Astrocyte (in vitro differentiated cells and primary cell): ENCODE measurements around the gene DISC1. TPM values are rescaled to one million over a fixed set of nuclear protein-coding genes. Genes with fewer than 3 reads are reported as not detected.

Source experiments
- DNase-seq: peaks from one replicate; pipeline ENCODE4 v3.0.0-alpha.2; 2010; ENCODE audit warnings: low read depth
- FAIRE-seq: peaks from 2 replicates; lab custom pipeline; 2011; peaks lifted over from hg19 to GRCh38; lab: Jason Lieb, UNC
- H2AFZ ChIP-seq: 2 replicates; pipeline ENCODE4 v1.6.0; 2012; ENCODE audit warnings: low read depth, low read length, inconsistent platforms
- H3K27ac ChIP-seq: 2 replicates; pipeline ENCODE4 v1.5.1; 2011; ENCODE audit warnings: low read depth, low read length, inconsistent platforms
- H3K27me3 ChIP-seq: 2 replicates; pipeline ENCODE4 v1.6.0; 2011; ENCODE audit warnings: low read length, inconsistent platforms; ENCODE audit not compliant: insufficient read depth
- H3K36me3 ChIP-seq: 2 replicates; pipeline ENCODE4 v1.5.1; 2011; ENCODE audit warnings: low read length, inconsistent platforms; ENCODE audit not compliant: insufficient read depth
- H3K4me1 ChIP-seq: 2 replicates; pipeline ENCODE4 v1.5.1; 2011; ENCODE audit warnings: low read length, inconsistent platforms; ENCODE audit not compliant: insufficient read depth
- H3K4me2 ChIP-seq: 2 replicates; pipeline ENCODE4 v1.6.0; 2012; ENCODE audit warnings: low read length, inconsistent platforms
- H3K4me3 ChIP-seq: 2 replicates; pipeline ENCODE4 v1.5.1; 2011; ENCODE audit warnings: low read depth, mild to moderate bottlenecking, low read length, inconsistent platforms; ENCODE audit not compliant: insufficient read depth
- H3K79me2 ChIP-seq: 2 replicates; pipeline ENCODE4 v1.6.0; 2012; ENCODE audit warnings: mild to moderate bottlenecking, low read length, inconsistent platforms; ENCODE audit not compliant: insufficient read depth
- H3K9ac ChIP-seq: 2 replicates; pipeline ENCODE4 v1.6.0; 2012; ENCODE audit warnings: mild to moderate bottlenecking, low read length, inconsistent platforms
- H3K9me3 ChIP-seq: 2 replicates; pipeline ENCODE4 v1.5.1; 2012; ENCODE audit warnings: low read depth, mild to moderate bottlenecking, low read length, inconsistent platforms; ENCODE audit not compliant: insufficient read depth
- H4K20me1 ChIP-seq: 2 replicates; pipeline ENCODE4 v1.6.0; 2012; ENCODE audit warnings: low read length, inconsistent platforms; ENCODE audit not compliant: insufficient read depth
- H3K27ac Mint-ChIP-seq: one replicate; pipeline ENCODE4 v1.8.0; 2021; ENCODE audit warnings: mild to moderate bottlenecking, mixed read lengths; ENCODE audit not compliant: unreplicated experiment
- H3K27me3 Mint-ChIP-seq: one replicate; pipeline ENCODE4 v1.8.0; 2021; ENCODE audit warnings: low read depth, mixed read lengths; ENCODE audit not compliant: unreplicated experiment
- H3K36me3 Mint-ChIP-seq: one replicate; pipeline ENCODE4 v1.8.0; 2021; ENCODE audit warnings: low read depth, mixed read lengths; ENCODE audit not compliant: unreplicated experiment
- H3K4me1 Mint-ChIP-seq: one replicate; pipeline ENCODE4 v1.8.0; 2021; ENCODE audit warnings: low read depth, mixed read lengths; ENCODE audit not compliant: unreplicated experiment
- H3K4me3 Mint-ChIP-seq: one replicate; pipeline ENCODE4 v1.8.0; 2021; ENCODE audit warnings: mild to moderate bottlenecking, moderate library complexity, mixed read lengths; ENCODE audit not compliant: unreplicated experiment
- H3K9me3 Mint-ChIP-seq: one replicate; pipeline ENCODE4 v1.8.0; 2021; ENCODE audit warnings: mild to moderate bottlenecking, mixed read lengths; ENCODE audit not compliant: unreplicated experiment
- EZH2 ChIP-seq: IDR thresholded peaks from 2 replicates; pipeline ENCODE4 v1.6.1; 2012; ENCODE audit warnings: mild to moderate bottlenecking, low read length, inconsistent platforms; ENCODE audit not compliant: insufficient read depth
- total RNA-seq: library from RNA; stranded (reverse); gene quantifications from 2 replicates; pipeline ENCODE4 v1.2.1, GENCODE V29; 2021
- TF ChIP-seq, protein P1 (sequence below): IDR thresholded peaks from 2 replicates; pipeline ENCODE4 v1.5.1; 2011; ENCODE audit warnings: low read depth, mild to moderate bottlenecking, inconsistent platforms, low read length, moderate library complexity; ENCODE audit not compliant: insufficient read depth

DISC1 gene
- total RNA-seq, 1 donor from 2014 or later, result 9.1 TPM

DNA sequence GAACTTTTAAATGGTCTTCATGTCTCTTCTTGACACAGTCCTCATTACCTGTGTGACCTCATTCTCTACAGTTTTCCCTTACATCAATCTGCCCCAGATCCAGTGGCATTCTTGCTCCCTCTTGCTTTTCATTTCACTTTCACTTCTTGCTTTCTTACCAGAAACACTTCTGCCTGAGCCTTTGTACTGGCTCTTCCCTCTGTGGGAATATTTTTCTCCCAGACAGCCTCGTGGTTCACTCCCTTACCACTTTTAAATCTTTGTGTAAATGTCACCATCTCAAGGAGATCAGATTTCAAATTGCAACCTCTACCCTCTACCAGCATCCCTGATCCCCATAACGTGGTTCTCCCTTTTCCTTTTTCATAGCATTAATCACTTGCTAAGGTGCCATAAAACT is 73.2 kb downstream of the DISC1 start:
- no peaks in the 10 kb centered on the region for H3K27me3 ChIP-seq
- DNase-seq, result no peak
- no peak overlapping the region for H3K4me3 ChIP-seq
- H3K9ac ChIP-seq, result no peak overlapping the region
- no peaks in the 10 kb centered on the region for H3K79me2 ChIP-seq
- H3K4me1 Mint-ChIP-seq, result peaks cover 33% of the 10 kb centered on the region
- no peak for TF ChIP-seq EZH2
- TF ChIP-seq, protein P1, sequence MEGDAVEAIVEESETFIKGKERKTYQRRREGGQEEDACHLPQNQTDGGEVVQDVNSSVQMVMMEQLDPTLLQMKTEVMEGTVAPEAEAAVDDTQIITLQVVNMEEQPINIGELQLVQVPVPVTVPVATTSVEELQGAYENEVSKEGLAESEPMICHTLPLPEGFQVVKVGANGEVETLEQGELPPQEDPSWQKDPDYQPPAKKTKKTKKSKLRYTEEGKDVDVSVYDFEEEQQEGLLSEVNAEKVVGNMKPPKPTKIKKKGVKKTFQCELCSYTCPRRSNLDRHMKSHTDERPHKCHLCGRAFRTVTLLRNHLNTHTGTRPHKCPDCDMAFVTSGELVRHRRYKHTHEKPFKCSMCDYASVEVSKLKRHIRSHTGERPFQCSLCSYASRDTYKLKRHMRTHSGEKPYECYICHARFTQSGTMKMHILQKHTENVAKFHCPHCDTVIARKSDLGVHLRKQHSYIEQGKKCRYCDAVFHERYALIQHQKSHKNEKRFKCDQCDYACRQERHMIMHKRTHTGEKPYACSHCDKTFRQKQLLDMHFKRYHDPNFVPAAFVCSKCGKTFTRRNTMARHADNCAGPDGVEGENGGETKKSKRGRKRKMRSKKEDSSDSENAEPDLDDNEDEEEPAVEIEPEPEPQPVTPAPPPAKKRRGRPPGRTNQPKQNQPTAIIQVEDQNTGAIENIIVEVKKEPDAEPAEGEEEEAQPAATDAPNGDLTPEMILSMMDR, result no peak
- H3K27ac Mint-ChIP-seq, result peak overlapping the region; percentile 73
- no peaks in the 10 kb centered on the region for H3K27me3 Mint-ChIP-seq
- peaks cover 3% of the 10 kb centered on the region for H3K9me3 Mint-ChIP-seq
- H3K27ac ChIP-seq, result no peak overlapping the region
- peaks cover 12% of the 10 kb centered on the region for H3K36me3 Mint-ChIP-seq
- no peak overlapping the region for H3K4me2 ChIP-seq
- peaks cover 4% of the 10 kb centered on the region for H3K4me1 ChIP-seq
- H2AFZ ChIP-seq, result no peak overlapping the region
- no peaks in the 10 kb centered on the region for H3K36me3 ChIP-seq
- H3K9me3 ChIP-seq, result no peaks in the 10 kb centered on the region
- H3K4me3 Mint-ChIP-seq, result peak overlapping the region; percentile 18
- no peak for FAIRE-seq
- H4K20me1 ChIP-seq, result peaks cover 3% of the 10 kb centered on the region

DNA sequence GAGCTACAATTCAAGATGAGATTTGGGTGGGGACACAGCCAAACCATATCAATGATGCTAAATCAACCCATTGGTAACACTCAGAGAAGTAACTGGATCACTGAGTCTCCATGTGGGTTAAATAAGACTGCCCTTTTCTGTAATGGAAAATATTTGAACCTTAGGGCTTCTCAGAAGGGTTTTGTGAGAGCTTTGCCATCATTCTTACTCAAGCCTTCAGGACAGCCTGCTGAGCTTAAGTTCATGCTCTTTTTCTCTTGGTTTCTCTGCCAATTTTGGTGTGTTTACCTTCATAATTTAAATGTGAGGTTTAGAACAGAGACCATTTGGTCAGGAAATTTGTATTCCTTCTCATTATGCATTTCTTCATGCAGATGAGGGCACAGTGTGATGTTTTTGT is 74.7 kb downstream of the DISC1 start:
- no peak overlapping the region for H3K4me3 Mint-ChIP-seq
- no peak for TF ChIP-seq EZH2
- H4K20me1 ChIP-seq, result no peaks in the 10 kb centered on the region
- H3K27me3 Mint-ChIP-seq, result no peaks in the 10 kb centered on the region
- no peak overlapping the region for H3K9ac ChIP-seq
- FAIRE-seq, result no peak
- peaks cover 1% of the 10 kb centered on the region for H3K9me3 Mint-ChIP-seq
- H3K27me3 ChIP-seq, result no peaks in the 10 kb centered on the region
- peaks cover 4% of the 10 kb centered on the region for H3K4me1 ChIP-seq
- H3K36me3 ChIP-seq, result no peaks in the 10 kb centered on the region
- H3K4me1 Mint-ChIP-seq, result peaks cover 26% of the 10 kb centered on the region
- no peak overlapping the region for H3K27ac Mint-ChIP-seq
- no peaks in the 10 kb centered on the region for H3K9me3 ChIP-seq
- H3K79me2 ChIP-seq, result no peaks in the 10 kb centered on the region
- no peak for DNase-seq
- peaks cover 13% of the 10 kb centered on the region for H3K36me3 Mint-ChIP-seq
- H3K4me2 ChIP-seq, result no peak overlapping the region
- H3K4me3 ChIP-seq, result no peak overlapping the region
- H3K27ac ChIP-seq, result no peak overlapping the region
- H2AFZ ChIP-seq, result no peak overlapping the region

DNA sequence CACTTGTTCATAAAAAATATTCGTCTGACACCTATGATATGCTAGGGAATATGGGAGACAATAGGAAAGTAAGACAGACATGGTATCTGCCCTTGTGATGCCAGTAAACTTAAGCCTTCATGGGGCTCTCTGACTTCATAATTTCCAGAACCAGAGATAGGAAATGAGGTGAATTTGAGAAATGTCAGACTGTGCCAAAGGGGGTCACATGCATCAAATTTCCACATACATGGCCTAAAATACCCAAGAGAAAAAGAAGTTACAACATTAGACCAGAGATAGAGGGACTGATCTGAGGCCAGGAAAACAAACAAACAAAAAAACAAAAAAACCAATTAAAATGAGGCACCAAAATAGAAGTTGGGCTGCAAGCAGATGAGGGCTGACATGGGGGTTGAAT is 75.7 kb downstream of the DISC1 start:
- no peaks in the 10 kb centered on the region for H3K9me3 ChIP-seq
- H3K9ac ChIP-seq, result no peak overlapping the region
- H2AFZ ChIP-seq, result no peak overlapping the region
- H3K27ac ChIP-seq, result no peak overlapping the region
- no peak for FAIRE-seq
- H3K4me2 ChIP-seq, result no peak overlapping the region
- H4K20me1 ChIP-seq, result no peaks in the 10 kb centered on the region
- TF ChIP-seq EZH2, result no peak
- TF ChIP-seq, protein P1, result no peak
- H3K27me3 ChIP-seq, result no peaks in the 10 kb centered on the region
- peaks cover 4% of the 10 kb centered on the region for H3K4me1 ChIP-seq
- Mint-ChIP-seq H3K4me3 (peak overlapping the region; percentile 40), H3K27me3 (no peaks in the 10 kb centered on the region), H3K9me3 (no peaks in the 10 kb centered on the region), H3K4me1 (peaks cover 26% of the 10 kb centered on the region), H3K27ac (peak overlapping the region; percentile 91), H3K36me3 (peaks cover 14% of the 10 kb centered on the region)
- no peaks in the 10 kb centered on the region for H3K79me2 ChIP-seq
- no peaks in the 10 kb centered on the region for H3K36me3 ChIP-seq
- no peak overlapping the region for H3K4me3 ChIP-seq
- DNase-seq, result no peak
